SH-SY5Y (cell line): Measurements from ENCODE around the gene SMCP.

Experiments used
- GATA2 ChIP-seq: IDR thresholded peaks from 2 replicates; pipeline ENCODE4 v1.6.1; 2011; ENCODE audit warnings: mild to moderate bottlenecking, low read depth, low read length
- GATA3 ChIP-seq: IDR thresholded peaks from 2 replicates; pipeline ENCODE4 v1.6.1; 2011; ENCODE audit warnings: low read depth, mild to moderate bottlenecking, low read length, moderate library complexity

- TF ChIP-seq GATA3 = no peak
- no peak for TF ChIP-seq GATA2
Observed at GRCh38 chr1:152855661-152856060, 22.5 kb upstream of the SMCP start.
